ENCODE data around the gene NXPH1.

The NXPH1 gene

GRCh38 chr7:8387551-8388256, 45.7 kb upstream of the NXPH1 start:
- Histone ChIP-seq H3K4me2 (ENCODE audit: low read length) (no peak overlapping the region), H4K20me1 (ENCODE audit: control insufficient read depth, insufficient read depth, low read depth, low read length) (no peaks in the 10 kb centered on the region), H3K36me3 (ENCODE audit: control insufficient read depth, low read length) (no peaks in the 10 kb centered on the region), H3K27ac (ENCODE audit: low read depth, low read length) (no peak overlapping the region), H3K79me2 (ENCODE audit: control insufficient read depth, low read length) (no peaks in the 10 kb centered on the region), H3K4me3 (ENCODE audit: low read length) (no peak overlapping the region), H3K9me3 (ENCODE audit: control insufficient read depth, insufficient read depth, low read length) (no peaks in the 10 kb centered on the region), H3K27me3 (ENCODE audit: control insufficient read depth, low read length) (0 out of 2 replicates have a peak, but pooled peaks cover under 1% of the 10 kb centered on the region), H3K4me1 (ENCODE audit: control insufficient read depth, low read length) (no peaks in the 10 kb centered on the region), H3K9me2 (replicated peaks; ENCODE audit: control insufficient read depth, low read length) (no peaks in the 10 kb centered on the region), H3F3A (ENCODE audit: control insufficient read depth, insufficient read depth) (no peaks in the 10 kb centered on the region)
- TF ChIP-seq EZH2phosphoT487 (IDR thresholded peaks at IDR 0.05; ENCODE audit: borderline replicate concordance, low read length) = no peak

DNA sequence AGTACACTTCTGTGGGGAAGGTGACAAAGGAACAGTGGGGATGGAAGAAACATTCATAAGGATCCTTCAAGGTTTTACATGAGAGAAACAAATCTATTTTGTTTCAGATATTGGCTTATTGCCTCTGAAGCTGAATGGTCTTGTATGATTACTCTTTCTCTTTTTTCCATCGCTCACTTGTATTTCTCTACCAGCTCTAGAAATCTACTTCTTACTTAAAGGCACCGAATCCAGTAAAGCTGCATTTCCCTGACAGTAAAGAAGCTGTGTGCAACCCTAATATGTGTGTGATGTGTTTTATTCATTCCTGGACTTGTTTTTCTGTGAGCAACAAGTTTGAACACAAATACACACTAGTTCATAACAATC, 45.2 kb upstream of the NXPH1 start:
- H3K79me2 ChIP-seq (ENCODE audit: control insufficient read depth, low read length) = no peaks in the 10 kb centered on the region
- no peaks in the 10 kb centered on the region for H3K9me3 ChIP-seq (ENCODE audit: control insufficient read depth, insufficient read depth, low read length)
- no peaks in the 10 kb centered on the region for H3K9me2 ChIP-seq (replicated peaks; ENCODE audit: control insufficient read depth, low read length)
- H3F3A ChIP-seq (ENCODE audit: control insufficient read depth, insufficient read depth) = no peaks in the 10 kb centered on the region
- no peaks in the 10 kb centered on the region for H3K4me1 ChIP-seq (ENCODE audit: control insufficient read depth, low read length)
- H3K27me3 ChIP-seq (ENCODE audit: control insufficient read depth, low read length) = 0 out of 2 replicates have a peak, but pooled peaks cover 3% of the 10 kb centered on the region
- TF ChIP-seq EZH2phosphoT487 (IDR thresholded peaks at IDR 0.05; ENCODE audit: borderline replicate concordance, low read length) = no peak
- TF ChIP-seq CTCF (IDR thresholded peaks at IDR 0.05; ENCODE audit: low read depth, low read length, poor library complexity, severe bottlenecking) = no peak
- H3K4me2 ChIP-seq (ENCODE audit: low read length) = no peak overlapping the region
- H3K36me3 ChIP-seq (ENCODE audit: control insufficient read depth, low read length) = no peaks in the 10 kb centered on the region
- H3K4me3 ChIP-seq (ENCODE audit: low read length) = no peak overlapping the region
- no peak overlapping the region for H3K27ac ChIP-seq (ENCODE audit: low read depth, low read length)
- H4K20me1 ChIP-seq (ENCODE audit: control insufficient read depth, insufficient read depth, low read depth, low read length) = no peaks in the 10 kb centered on the region

DNA sequence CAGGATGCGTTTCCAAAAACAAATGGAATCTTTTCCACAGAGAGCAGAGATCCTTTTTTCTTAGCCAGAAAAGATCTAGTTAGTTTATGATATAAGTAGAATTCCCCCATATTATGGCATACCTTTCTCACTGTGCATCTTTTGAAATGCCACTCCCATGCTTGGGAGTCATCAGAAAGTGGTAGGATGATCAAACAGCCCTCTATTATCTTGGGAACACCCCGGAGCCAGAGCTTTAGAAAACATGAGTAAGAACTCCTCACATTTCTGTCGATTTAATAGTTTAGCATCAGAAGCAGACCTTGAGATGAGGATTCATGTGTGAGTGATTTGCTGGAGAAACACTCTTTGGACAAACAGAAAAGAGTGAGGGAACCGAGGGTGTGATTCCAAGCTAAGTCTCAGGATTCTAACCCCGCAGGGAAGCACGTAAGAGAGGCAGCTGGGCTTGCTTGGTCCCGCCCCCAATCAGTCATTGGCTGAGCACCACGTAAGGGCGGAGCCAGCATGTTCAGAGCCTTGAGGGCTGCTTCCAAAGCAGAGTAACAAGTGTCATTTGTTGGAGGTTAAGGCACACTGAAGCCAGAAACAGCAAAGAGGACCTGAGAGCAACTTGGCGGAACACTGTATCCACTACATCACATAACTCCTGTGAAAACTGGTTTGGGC, 43.7 kb upstream of the NXPH1 start:
- H3K4me2 ChIP-seq (ENCODE audit: low read length) = no peak overlapping the region
- no peaks in the 10 kb centered on the region for H3K9me2 ChIP-seq (replicated peaks; ENCODE audit: control insufficient read depth, low read length)
- H3K9me3 ChIP-seq (ENCODE audit: control insufficient read depth, insufficient read depth, low read length) = no peaks in the 10 kb centered on the region
- no peaks in the 10 kb centered on the region for H4K20me1 ChIP-seq (ENCODE audit: control insufficient read depth, insufficient read depth, low read depth, low read length)
- 0 out of 2 replicates have a peak, but pooled peaks cover 3% of the 10 kb centered on the region for H3K27me3 ChIP-seq (ENCODE audit: control insufficient read depth, low read length)
- no peak overlapping the region for H3K27ac ChIP-seq (ENCODE audit: low read depth, low read length)
- TF ChIP-seq EZH2phosphoT487 (IDR thresholded peaks at IDR 0.05; ENCODE audit: borderline replicate concordance, low read length) (no peak), CTCF (IDR thresholded peaks at IDR 0.05; ENCODE audit: low read depth, low read length, poor library complexity, severe bottlenecking) (no peak)
- no peaks in the 10 kb centered on the region for H3K4me1 ChIP-seq (ENCODE audit: control insufficient read depth, low read length)
- H3K79me2 ChIP-seq (ENCODE audit: control insufficient read depth, low read length) = no peaks in the 10 kb centered on the region
- no peak overlapping the region for H3K4me3 ChIP-seq (ENCODE audit: low read length)
- H3F3A ChIP-seq (ENCODE audit: control insufficient read depth, insufficient read depth) = no peaks in the 10 kb centered on the region
- no peaks in the 10 kb centered on the region for H3K36me3 ChIP-seq (ENCODE audit: control insufficient read depth, low read length)

DNA sequence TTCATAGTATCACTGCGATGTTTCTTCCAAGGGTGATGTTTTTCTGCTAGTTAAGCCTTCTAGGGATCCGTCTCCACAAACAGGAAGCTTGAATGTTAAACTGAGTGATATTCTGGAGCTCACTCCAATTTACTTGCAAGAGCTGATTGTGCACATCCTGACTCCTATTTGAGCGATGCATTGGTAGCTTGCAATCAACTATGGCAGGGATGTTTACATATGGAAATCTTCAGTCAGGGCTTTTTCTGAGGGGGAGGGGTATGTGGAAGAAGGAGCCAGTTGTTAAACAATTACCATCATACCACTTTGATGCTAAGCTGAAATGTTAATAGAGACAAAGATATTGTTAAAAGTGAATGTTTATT, 43.2 kb upstream of the NXPH1 start:
- no peaks in the 10 kb centered on the region for H4K20me1 ChIP-seq (ENCODE audit: control insufficient read depth, insufficient read depth, low read depth, low read length)
- no peaks in the 10 kb centered on the region for H3K9me3 ChIP-seq (ENCODE audit: control insufficient read depth, insufficient read depth, low read length)
- TF ChIP-seq CTCF (IDR thresholded peaks at IDR 0.05; ENCODE audit: low read depth, low read length, poor library complexity, severe bottlenecking) = no peak
- no peak for TF ChIP-seq EZH2phosphoT487 (IDR thresholded peaks at IDR 0.05; ENCODE audit: borderline replicate concordance, low read length)
- no peaks in the 10 kb centered on the region for H3K36me3 ChIP-seq (ENCODE audit: control insufficient read depth, low read length)
- no peaks in the 10 kb centered on the region for H3K79me2 ChIP-seq (ENCODE audit: control insufficient read depth, low read length)
- no peaks in the 10 kb centered on the region for H3K9me2 ChIP-seq (replicated peaks; ENCODE audit: control insufficient read depth, low read length)
- no peak overlapping the region for H3K4me3 ChIP-seq (ENCODE audit: low read length)
- H3K27me3 ChIP-seq (ENCODE audit: control insufficient read depth, low read length) = 0 out of 2 replicates have a peak, but pooled peaks cover 3% of the 10 kb centered on the region
- H3K4me1 ChIP-seq (ENCODE audit: control insufficient read depth, low read length) = no peaks in the 10 kb centered on the region
- no peak overlapping the region for H3K4me2 ChIP-seq (ENCODE audit: low read length)
- no peaks in the 10 kb centered on the region for H3F3A ChIP-seq (ENCODE audit: control insufficient read depth, insufficient read depth)
- H3K27ac ChIP-seq (ENCODE audit: low read depth, low read length) = no peak overlapping the region
